ENCODE measurements around the gene TMEM42.
"Not testable (repeated sequence)": the region's sequence is repeated elsewhere in the genome, so short reads cannot be mapped to it uniquely, and the experiment has no call there.

The TMEM42 gene

GRCh38 chr3:44861412-44862225 is at the start of gene TMEM42:
TMEM42 (plus strand) TSS chr3:44861912; CDS start chr3:44861925, 13 bp downstream.
- DNase-seq (ENCODE audit: low read depth in 3 of 3, low spot score in 1 of 3): peak; percentile 71 to 77 (median 72)

DNA sequence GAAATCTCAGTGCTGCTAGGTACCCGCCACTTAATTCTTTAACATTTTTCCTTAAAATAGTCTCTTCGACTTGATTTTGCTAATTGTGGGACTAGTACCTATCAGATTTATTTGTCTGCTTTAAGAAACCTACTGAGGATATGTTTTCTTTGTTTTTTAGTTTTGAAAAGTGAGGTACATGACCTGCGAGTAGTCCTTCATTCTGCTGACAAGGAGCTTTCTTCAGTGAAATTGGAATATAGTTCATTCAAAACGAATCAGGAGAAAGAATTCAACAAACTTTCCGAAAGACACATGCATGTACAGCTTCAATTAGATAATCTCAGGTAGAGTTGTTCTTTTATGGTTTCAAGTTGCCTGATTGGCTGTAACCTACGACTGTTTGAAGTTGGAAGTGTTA is 47.0 kb upstream of the TMEM42 start:
- DNase-seq (ENCODE audit: low read depth in 3 of 3, low spot score in 1 of 3): no peak

DNA sequence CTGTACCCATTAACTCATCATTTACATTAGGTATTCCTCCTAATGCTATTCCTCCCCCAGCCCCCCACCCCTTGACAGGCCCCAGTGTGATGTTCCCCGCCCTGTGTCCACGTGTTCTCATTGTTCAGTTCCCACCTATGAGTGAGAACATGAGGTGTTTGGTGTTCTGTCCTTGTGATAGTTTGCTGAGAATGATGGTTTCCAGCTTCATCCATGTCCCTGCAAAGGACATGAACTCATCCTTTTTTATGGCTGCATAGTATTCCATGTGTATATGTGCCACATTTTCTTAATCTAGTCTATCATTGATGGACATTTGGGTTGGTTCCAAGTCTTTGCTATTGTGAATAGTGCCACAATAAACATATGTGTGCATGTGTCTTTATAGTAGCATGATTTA is 45.4 kb upstream of the TMEM42 start:
- DNase-seq (ENCODE audit: low read depth in 3 of 3, low spot score in 1 of 3): not testable (repeated sequence)

GRCh38 chr3:44821206-44821605 is 40.5 kb upstream of the TMEM42 start:
- not testable (repeated sequence) for DNase-seq (ENCODE audit: low read depth in 3 of 3, low spot score in 1 of 3)

DNA sequence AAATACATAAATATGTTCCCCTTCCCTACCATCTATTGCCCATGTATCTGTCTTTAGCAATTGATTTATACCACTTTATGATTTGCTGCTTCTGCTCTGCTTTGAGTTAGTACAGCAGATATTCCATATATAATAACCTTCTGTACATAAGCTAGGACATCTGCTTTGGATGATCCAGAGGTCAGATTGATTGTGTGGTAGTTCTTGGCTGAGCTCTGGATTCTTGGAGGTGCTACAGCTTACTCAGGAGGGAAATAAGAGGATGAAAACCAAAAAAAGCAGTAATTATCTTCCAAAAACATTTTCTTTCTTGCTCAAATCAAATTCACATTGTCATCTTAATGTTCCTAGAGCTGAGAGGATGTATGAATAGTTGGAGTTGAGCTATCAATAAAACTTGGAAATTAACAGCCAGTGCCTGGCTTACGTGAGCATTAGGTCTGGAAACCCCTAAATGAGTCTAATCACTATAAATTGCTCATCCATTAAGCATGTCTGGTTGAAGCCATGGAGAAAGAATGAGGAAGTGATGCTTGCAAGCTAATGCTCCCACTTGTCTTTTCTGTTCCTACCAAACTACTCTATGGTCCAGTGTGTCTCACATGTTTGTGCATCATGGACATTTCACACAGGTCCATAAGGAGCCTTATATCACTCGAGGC is 36.3 kb upstream of the TMEM42 start:
- DNase-seq (ENCODE audit: low read depth in 3 of 3, low spot score in 1 of 3): no peak

- no peak for DNase-seq (ENCODE audit: low read depth in 3 of 3, low spot score in 1 of 3)
Measured at GRCh38 chr3:44827196-44827595, 34.5 kb upstream of the TMEM42 start.

DNA sequence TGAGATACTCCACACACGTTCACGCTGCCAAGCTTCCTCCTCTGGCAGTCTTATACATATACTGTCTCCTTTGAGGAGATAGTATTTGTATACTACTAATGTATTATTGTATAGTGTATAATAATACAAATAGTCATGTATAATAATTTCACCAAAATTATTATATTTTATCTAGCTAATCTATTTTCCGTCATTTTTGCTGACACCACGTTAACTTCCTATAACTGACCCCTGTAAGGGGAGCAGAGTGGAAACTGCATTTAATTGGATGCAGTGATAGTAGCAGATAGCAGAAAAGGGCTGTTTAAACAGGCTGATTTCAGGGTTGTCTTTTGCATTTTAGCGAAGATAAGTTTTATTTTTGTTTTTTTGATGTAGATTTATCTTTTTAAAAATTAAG is 30.5 kb upstream of the TMEM42 start:
- DNase-seq (ENCODE audit: low read depth in 3 of 3, low spot score in 1 of 3): no peak

- DNase-seq (ENCODE audit: low read depth in 3 of 3, low spot score in 1 of 3): no peak
Measured at GRCh38 chr3:44832032-44832431, 29.7 kb upstream of the TMEM42 start.

DNA sequence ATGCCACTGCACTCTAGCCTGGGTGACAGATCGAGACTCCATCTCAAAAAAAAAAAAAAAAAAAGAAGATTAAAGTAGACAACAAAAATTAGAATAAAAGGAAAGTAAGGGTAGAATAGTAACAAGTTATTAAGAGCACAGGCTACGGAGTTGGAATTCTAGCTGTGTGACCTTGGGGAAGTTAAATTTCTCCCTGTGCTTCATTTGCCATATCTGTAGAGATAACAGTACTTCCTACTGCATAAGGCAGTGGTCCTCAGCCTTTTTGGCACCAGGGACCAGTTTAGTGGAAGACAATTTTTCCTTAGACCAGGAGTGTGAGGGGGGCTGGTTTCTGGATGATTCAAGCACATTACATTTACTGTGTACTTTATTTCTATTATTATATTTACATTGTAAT is 28.7 kb upstream of the TMEM42 start:
- no peak for DNase-seq (ENCODE audit: low read depth in 3 of 3, low spot score in 1 of 3)

DNA sequence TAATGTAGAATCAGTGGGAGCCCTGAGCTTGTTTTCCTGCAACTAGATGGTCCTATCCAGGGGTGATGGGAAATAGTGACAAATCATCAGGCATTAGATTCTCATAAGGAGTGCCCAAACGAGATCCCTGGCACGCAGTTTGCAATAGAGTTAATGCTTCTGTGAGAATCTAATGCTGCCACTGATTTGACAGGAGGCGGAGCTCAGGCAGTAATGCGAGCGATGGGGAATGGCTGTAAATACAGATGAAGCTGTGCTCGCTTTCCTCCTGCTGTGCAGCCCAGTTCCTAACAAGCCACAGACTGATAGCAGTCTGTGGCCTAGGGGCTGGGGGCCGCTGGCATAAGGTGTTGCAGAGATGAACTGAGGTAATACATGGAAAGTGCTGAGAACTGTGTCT is 28.3 kb upstream of the TMEM42 start:
- DNase-seq (ENCODE audit: low read depth in 3 of 3, low spot score in 1 of 3): no peak

GRCh38 chr3:44835684-44836083 is 26.0 kb upstream of the TMEM42 start:
- DNase-seq (ENCODE audit: low read depth in 3 of 3, low spot score in 1 of 3): no peak

DNA sequence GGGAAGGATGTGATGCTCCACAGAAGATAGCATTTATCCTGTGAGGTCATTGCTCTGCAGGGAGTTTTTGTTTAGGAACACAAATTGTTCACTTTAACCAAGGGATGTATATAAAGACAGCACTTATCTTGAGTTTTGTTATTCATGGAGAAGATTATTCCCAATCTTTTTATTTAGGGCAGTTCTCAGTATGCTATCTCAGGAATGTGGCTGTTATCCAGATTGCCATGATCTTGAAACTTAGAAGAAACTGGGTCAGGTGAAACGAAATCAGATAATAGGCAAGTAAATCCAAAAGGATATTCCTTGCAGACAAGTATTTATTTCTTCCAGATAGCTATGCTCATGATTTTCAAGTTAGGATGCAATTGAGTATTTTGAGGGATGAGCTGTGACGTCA is 19.3 kb upstream of the TMEM42 start:
- DNase-seq (ENCODE audit: low read depth in 3 of 3, low spot score in 1 of 3): no peak

- DNase-seq (ENCODE audit: low read depth in 3 of 3, low spot score in 1 of 3): no peak
Measured at GRCh38 chr3:44845528-44846520, 15.9 kb upstream of the TMEM42 start.

GRCh38 chr3:44848634-44849033 is 13.1 kb upstream of the TMEM42 start:
- DNase-seq (ENCODE audit: low read depth in 3 of 3, low spot score in 1 of 3): no peak

GRCh38 chr3:44856663-44857062 is 5.0 kb upstream of the TMEM42 start:
- DNase-seq (ENCODE audit: low read depth in 3 of 3, low spot score in 1 of 3): not testable (repeated sequence)

GRCh38 chr3:44860117-44860516 is 1.6 kb upstream of the TMEM42 start:
- no peak for DNase-seq (ENCODE audit: low read depth in 3 of 3, low spot score in 1 of 3)

GRCh38 chr3:44862226-44862637 is 520 bp downstream of the TMEM42 start:
- no peak for DNase-seq (ENCODE audit: low read depth in 3 of 3, low spot score in 1 of 3)

- DNase-seq (ENCODE audit: low read depth in 3 of 3, low spot score in 1 of 3): no peak
Measured at GRCh38 chr3:44865272-44866035, 3.7 kb downstream of the TMEM42 start.

DNA sequence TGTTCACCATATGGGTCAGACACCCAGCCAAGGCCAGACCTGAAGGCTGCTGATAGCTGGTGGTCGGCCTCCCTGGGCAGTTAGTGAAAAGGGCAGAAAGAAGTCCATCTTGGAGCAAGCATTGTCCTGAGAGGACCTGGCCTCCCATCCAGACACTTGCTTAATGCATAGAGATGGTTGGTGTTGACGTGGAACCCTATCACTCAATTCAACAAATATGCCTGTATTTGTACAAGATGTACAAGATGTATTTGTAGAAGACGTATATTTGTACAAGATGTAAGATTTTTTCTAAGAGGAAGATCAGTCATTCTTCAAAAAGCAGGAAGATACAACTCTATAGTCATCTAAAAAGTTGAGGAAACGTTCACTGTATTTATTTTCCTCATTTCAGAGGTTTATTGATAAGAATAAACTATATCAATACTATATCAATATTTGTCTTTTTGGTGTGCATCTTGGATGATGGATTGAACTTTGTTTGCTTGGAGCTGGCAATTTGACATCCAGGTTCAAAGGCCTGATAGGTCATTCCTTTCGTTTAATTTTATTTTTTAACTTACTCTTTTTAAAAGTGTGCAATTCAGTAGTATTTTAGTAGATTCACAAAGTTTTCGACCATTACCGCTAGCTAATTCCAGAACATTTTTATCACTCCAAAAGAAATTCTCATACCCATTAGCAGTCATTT is 5.9 kb downstream of the TMEM42 start:
- no peak for DNase-seq (ENCODE audit: low read depth in 3 of 3, low spot score in 1 of 3)
